Activated CD4-positive, alpha-beta T cell treated with anti-CD3 and anti-CD28 coated beads, Interleukin-2, Interleukin-4, amounts not matched to agents 100 ng/mL and 50 ng/mL, durations not matched to agents 16 hours and 8 hours (primary cell): Measurements from ENCODE around the gene PRSS8.

Experiments used
- DNase-seq: peaks from one replicate; pipeline ENCODE4 v3.0.0-alpha.2; 2020; ENCODE audit warnings: low spot score

The PRSS8 gene

GRCh38 chr16:31128711-31129567 is 6.6 kb downstream of the PRSS8 start:
- no peak for DNase-seq

GRCh38 chr16:31127182-31127581 is 8.3 kb downstream of the PRSS8 start:
- no peak for DNase-seq

DNA sequence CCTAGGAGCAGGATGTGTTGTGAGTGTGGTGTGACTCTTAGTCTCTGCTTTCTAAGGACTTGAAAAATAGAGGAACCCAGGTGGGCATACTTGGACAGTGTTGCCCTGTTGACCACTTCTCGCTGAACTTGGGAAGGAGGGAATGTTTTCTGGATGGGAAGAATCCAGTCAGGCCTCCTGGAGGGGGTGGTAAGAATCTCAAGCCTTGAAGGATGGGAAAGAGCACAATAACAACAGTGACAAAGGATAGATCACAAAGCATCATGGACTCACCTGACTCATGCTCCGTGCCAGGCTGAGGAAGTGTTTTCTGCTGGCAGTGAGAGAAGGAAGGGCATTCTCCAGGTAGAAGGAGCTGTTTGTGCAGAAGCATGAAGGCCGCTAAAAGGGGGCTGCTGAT is 9.7 kb downstream of the PRSS8 start:
- DNase-seq, result no peak

GRCh38 chr16:31120129-31120528 is 15.4 kb downstream of the PRSS8 start:
- DNase-seq, result no peak

DNA sequence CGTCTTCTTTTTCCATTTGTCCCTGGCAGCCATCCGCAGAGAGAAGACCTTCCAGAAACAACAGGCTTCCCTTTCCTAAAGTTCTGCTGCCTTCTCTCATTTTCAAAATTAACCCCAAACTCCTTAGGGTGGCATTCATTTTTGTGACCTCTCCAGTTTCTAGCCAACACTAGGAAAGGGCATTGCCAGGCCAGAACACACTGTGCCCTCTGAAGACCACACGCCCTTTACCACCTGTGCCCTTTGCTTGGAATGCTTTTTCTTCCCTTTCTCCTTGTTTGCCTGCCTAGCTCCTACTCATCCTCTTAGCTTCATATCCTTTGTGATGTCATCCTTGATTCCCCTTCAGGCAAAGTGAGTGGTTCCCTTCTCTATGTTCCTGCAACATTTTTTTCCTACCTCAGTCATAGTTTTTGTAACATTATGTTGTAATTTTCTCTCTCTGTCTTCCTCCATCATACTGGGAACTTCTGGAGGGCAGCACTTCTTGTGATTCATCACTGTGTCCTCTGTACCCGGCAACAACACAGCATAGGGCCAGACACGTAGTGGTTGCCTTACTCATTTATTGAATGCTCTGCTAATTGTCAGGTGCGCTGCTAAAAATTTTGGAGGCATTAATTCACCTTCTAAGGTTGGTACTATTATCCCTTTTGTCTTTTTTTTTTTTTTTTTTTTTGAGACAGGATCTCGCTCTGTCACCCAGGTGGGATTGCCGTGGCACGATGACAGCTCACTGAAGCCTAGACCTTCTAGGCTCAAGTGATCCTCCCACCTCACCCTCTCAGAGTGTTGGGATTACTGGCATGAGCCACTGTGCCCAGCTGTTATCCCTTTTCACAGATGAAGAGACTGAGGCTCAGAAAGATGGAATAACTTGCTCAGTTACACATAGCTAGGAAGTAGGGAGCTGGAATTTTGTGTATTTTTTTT is 17.0 kb downstream of the PRSS8 start:
- DNase-seq, result no peak

DNA sequence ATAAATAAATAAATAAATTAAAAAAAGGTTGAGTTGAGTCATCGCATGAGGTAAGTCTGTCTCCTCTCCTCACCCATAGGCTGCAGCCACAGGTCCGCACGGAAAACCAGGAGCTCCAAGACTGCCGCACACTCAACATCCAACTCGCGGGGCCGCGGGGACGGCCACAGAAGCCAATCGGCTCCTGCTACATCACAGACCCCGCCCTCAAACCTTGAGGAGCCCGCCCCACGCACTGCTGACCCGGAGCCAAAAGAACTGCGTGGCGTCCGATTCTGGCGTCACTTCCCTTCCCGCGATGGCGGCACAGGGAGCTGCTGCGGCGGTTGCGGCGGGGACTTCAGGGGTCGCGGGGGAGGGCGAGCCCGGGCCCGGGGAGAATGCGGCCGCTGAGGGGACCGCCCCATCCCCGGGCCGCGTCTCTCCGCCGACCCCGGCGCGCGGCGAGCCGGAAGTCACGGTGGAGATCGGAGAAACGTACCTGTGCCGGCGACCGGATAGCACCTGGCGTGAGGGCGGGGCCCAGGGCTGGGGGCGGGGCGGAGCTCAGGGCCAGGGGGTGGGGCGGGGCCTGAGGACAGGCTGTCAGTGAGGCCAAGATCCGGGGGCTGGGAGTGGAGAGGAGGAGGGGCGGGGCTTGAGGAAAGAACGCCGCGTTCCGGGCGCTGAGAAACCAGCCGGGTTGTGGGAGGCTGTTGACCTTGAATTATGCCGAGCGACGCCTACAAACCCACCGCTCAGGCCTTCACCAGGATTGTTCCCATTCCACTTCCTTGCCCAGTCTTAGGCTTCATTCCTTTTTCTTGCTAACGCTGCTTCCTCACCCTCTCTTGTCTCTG is 17.9 kb downstream of the PRSS8 start, which contains the start of gene KAT8:
Gene KAT8 (plus strand): TSS at position 281 of the 839 bp plus-strand sequence. CDS start 18 bp downstream, at position 299.
- DNase-seq, result peak; percentile 98

DNA sequence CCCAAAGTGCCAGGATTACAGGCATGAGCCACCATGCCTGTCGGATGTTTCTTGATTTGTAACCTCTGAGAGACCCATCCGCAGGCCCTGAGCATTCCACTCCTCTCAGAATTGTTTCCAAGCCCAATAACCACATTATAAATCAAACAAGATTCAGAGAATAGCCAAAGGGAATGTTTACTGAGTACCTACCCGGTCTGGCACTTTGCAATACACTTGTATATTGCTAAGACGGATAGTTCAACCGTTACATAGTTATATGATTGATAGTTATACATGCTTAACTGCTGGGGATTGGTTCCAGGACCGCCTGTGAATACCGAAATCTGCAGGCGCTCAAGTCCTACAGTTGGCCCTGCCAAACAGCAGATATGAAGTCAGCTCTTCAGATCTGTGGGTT is 21.1 kb downstream of the PRSS8 start:
- no peak for DNase-seq

DNA sequence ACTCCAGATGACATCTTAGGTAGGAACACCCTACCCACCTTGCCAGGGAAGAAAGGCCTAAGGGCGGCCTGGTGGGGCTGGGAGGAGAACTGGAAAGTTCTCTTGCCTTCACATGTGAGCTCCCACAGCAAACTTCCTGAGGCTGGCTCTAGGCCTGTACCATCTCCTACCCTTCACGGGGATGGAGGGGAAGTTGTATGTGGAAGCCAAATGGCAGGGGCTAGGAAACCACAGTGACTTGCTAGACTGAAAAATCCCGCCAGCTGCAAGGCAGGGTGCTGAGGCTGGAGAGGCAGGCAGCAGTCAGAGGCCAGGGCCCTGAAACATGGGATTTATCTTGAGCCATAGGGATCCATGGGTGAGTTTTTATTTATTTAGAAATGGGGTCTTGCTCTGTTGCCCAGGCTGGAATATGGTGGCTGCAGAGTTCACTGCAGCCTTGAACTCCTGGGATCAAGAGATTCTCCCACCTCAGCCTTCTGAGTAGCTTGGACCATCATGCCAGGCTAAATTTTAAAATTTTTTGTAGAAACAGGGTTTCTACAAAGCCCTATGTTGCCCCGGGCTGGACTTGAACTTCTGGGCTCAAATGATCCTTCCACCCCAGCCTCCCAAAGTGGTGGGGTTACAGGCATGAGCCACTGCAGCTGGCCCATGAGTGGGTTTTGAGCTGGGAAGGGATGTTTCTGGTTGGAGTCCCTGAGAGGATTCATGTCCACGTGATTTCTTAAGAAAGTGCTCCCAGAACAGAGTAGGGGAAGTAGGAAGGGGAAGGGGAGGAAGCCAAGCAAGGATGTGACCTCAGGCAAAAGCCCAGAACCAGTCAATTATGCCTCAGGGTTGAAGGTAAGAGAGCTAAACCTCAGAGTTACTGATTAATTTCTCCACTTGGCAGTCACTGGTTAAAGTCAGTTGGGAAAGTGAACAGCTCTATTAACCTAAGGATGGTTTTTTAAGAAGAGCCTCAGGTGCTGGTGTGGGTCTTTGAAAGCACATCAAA is 22.1 kb downstream of the PRSS8 start:
- DNase-seq, result no peak

DNA sequence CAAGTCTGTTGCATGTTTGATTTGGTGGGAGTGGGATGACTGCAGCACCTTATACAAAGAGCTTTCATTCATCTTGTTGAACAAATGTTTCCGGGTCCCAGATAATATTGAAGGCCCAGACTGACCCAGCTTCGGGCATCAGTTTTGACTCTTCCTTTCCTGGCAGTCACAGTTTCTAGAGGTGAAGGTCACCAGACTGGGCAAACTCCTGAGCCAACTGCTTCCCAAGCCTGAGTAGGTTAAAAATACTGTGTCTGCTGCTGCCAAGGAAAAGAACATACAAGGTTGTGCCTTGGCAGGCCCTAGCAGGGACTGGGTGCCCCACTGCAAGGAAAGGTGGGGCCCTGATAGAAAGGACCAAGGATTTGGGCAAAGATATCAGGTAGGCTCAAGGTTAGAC is 22.8 kb downstream of the PRSS8 start:
- no peak for DNase-seq

GRCh38 chr16:31111881-31112466 is 23.6 kb downstream of the PRSS8 start:
- no peak for DNase-seq

DNA sequence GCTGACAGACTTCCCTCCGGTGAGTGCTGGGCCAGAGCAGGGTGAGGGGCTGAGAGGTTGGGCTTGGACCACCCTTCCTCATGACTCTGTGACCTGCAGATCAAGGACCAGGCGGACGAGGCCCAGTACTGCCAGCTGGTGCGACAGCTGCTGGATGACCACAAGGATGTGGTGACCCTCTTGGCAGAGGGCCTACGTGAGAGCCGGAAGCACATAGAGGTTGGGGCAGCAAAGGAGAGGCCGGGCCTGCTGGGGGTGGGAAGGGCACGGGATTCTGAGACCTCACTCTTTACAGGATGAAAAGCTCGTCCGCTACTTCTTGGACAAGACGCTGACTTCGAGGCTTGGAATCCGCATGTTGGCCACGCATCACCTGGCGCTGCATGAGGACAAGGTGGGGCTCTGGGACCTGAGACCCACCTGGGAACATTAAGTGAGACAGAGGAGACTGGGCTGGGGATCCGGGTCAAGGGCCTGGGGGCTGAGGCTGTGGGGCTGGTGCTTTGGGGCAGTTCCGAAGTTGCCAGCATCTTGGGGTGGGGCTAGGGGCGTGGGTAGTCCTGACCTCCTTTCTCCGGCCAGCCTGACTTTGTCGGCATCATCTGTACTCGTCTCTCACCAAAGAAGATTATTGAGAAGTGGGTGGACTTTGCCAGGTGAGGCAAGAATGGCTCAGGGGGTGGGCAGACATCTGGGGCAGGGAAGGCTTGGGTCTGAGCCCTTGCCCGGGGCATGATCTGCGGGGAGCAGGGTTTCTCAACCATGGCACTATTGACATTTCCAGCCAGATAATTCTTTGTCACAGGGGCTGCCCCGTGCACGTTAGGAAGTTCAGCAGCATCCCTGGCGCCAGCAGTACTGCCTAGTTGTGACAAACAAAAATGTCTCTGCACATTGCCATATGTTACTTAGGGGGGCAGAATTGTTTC is 25.2 kb downstream of the PRSS8 start:
- no peak for DNase-seq

DNA sequence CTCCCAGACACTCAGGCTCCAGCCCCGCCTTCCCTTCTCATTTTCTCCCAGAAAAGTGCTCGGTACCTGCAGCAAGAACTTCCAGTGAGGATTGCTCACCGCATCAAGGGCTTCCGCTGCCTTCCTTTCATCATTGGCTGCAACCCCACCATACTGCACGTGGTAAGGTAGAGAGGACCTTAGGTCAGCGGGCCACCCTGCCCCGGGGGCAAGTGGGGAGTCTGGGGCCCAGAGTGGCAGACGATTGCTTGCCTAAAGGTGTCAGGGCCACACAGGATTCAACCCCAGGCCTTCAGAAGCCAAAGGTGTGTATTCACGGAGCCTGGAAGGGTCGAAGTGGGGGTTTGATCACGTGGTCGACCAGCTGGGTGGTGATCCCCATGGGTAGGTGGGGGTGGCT is 25.9 kb downstream of the PRSS8 start:
- DNase-seq, result no peak

DNA sequence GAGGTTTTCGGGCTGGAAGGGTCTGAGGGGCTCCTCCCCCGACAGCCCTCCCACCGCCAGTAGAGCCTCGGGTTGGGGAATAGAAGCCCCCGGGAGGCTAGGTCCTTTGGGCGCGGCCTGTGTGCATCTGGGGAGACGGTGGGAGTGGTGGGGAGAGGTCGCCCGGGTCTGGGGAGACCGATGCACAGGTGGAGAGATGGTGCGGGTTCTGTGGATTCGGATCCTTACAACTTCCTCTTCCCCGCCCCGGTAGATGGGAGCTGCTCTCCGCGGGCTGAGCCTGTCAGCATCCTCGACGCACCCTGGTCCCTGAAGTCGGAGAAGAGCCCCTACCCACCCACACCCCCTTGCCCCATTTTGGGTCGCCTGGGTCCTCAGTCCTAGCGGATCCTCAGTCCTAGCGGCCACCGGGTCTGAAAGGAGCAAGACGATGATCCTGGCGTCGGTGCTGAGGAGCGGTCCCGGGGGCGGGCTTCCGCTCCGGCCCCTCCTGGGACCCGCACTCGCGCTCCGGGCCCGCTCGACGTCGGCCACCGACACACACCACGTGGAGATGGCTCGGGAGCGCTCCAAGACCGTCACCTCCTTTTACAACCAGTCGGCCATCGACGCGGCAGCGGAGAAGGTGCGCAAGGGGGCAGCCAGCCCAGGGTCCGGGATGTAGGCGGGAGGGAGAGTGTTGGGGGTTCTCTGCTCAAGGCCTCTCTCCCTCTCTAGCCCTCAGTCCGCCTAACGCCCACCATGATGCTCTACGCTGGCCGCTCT is 26.6 kb downstream of the PRSS8 start:
- DNase-seq, result no peak

DNA sequence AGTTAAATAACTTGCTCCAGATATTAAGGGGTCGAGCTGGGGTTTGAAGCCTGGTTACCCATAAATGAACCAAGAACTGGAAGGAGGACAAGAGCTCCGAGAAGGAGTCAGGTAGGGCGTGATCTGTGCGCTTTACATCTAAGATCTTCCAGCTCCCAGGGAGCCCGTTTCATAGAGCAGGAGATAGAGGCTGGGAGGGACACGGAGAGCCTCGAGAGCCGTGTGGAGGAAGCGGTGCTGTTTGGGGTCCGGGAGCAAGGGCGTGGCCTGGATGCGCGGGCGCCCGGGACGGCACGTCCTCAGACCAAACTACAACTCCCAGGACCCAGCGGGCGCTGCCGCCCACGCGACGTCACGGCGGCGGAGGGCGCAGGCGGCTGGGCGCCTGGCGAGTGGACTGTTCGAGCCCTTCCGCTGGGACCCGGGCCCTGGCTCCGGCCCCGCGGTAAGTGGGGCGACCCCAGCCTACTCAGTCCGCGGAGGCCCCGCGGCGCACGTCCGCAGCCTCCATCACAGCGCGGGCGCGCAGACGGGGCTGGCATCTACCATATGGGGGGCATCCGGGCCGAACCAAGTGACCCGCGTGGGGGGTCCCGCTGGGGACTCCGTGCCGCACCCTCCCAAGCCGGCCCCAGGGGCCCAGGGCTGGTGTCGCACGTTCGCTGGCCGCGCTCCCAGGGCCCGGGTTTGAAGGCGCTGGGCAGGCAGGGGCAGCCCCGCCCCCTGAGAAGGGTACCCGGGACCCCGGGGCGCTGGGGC is 27.3 kb downstream of the PRSS8 start, which contains the start of gene BCKDK:
Gene BCKDK (plus strand): TSS at position 352 of the 759 bp plus-strand sequence. CDS start 838 bp downstream, outside the sequence.
- DNase-seq, result peak; percentile 84

GRCh38 chr16:31107465-31107867 is 28.1 kb downstream of the PRSS8 start:
- peak; percentile 69 for DNase-seq

- DNase-seq, result no peak
Observed at GRCh38 chr16:31106509-31107464, 28.7 kb downstream of the PRSS8 start.
